MM.1S (cell line): ENCODE data around the gene UNC5C.

Experiments
- DNase-seq: peaks from one replicate; pipeline ENCODE4 v3.0.0-alpha.2; 2015
- H2AFZ ChIP-seq: fragments of 300-600 bp; sonication (generic); 2 replicates; pipeline ENCODE4 v1.6.0; 2016; ENCODE audit warnings: antibody characterized with exemption, low read length
- H3F3A ChIP-seq: fragments of 300-600 bp; sonication (generic); 2 replicates; pipeline ENCODE4 v1.6.1; 2016; ENCODE audit warnings: mild to moderate bottlenecking, antibody characterized with exemption, low read length, moderate library complexity, mixed read lengths; ENCODE audit not compliant: insufficient read depth
- H3K27ac ChIP-seq: fragments of 300-600 bp; sonication (generic); 2 replicates; pipeline ENCODE4 v1.5.1; 2016; ENCODE audit warnings: mild to moderate bottlenecking, low read length
- H3K27me3 ChIP-seq: fragments of 300-600 bp; sonication (generic); replicated peaks from 2 replicates; pipeline ENCODE4 v1.6.0; 2016; ENCODE audit warnings: low read length; ENCODE audit not compliant: insufficient read depth
- H3K36me3 ChIP-seq: fragments of 300-600 bp; sonication (generic); replicated peaks from 2 replicates; pipeline ENCODE4 v1.6.1; 2016; ENCODE audit warnings: mild to moderate bottlenecking, low read length, mixed read lengths; ENCODE audit not compliant: insufficient read depth
- H3K4me1 ChIP-seq: fragments of 300-600 bp; sonication (generic); 2 replicates; pipeline ENCODE4 v1.6.1; 2016; ENCODE audit warnings: low read length, mixed read lengths
- H3K4me2 ChIP-seq: fragments of 300-600 bp; sonication (generic); 2 replicates; pipeline ENCODE4 v1.6.0; 2016; ENCODE audit warnings: low read depth, low read length
- H3K4me3 ChIP-seq: fragments of 300-600 bp; sonication (generic); 2 replicates; pipeline ENCODE4 v1.5.1; 2016; ENCODE audit warnings: low read length, mixed read lengths
- H3K79me2 ChIP-seq: fragments of 300-600 bp; sonication (generic); 2 replicates; pipeline ENCODE4 v1.6.1; 2016; ENCODE audit warnings: mixed run types, low read length, mixed read lengths
- H3K9ac ChIP-seq: fragments of 300-600 bp; sonication (generic); 2 replicates; pipeline ENCODE4 v1.6.1; 2016; ENCODE audit warnings: low read length, mixed read lengths
- H3K9me2 ChIP-seq: fragments of 300-600 bp; sonication (generic); replicated peaks from 2 replicates; pipeline ENCODE4 v1.6.1; 2016; ENCODE audit warnings: mild to moderate bottlenecking, low read length, mixed read lengths; ENCODE audit not compliant: insufficient read depth
- H3K9me3 ChIP-seq: fragments of 300-600 bp; sonication (generic); replicated peaks from 2 replicates; pipeline ENCODE4 v1.6.1; 2016; ENCODE audit warnings: mild to moderate bottlenecking, low read length, mixed read lengths; ENCODE audit not compliant: insufficient read depth
- H4K20me1 ChIP-seq: fragments of 300-600 bp; sonication (generic); 2 replicates; pipeline ENCODE4 v1.6.1; 2016; ENCODE audit warnings: mild to moderate bottlenecking, low read length, moderate library complexity, mixed read lengths; ENCODE audit not compliant: insufficient read depth
- CTCF ChIP-seq: fragments of 300-600 bp; sonication (generic); IDR thresholded peaks from 2 replicates; pipeline ENCODE4 v1.5.1; 2016; ENCODE audit warnings: antibody characterized with exemption, low read length, mixed read lengths
- EZH2 ChIP-seq: fragments of 300-600 bp; sonication (generic); optimal IDR thresholded peaks from 2 replicates; pipeline ENCODE3; 2017; ENCODE audit warnings: low read depth, mild to moderate bottlenecking, antibody characterized with exemption, low read length, mixed read lengths
- EZH2phosphoT487 ChIP-seq: fragments of 300-600 bp; sonication (generic); IDR thresholded peaks from 2 replicates; pipeline ENCODE4 v1.6.1; 2018; ENCODE audit warnings: antibody characterized with exemption, low read length

Gene UNC5C

DNA sequence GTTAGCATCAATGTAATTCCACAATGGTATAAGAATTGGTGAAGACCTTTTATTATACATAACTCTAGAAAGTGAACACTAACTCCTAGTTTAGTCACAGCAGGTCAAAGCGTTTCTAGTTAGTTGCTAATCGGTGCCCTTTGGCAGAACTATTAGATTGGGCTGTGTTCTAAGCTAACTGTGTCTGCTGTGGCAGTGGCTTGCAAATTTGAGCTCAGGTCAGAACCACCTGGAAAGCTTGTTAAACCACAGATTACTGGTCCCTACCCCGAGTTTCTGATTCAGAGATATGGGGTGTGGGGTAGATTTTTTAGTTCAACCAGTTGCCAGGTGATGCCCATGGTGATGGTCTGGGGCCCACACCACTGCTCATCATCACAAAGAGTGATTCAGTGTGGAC, 332.1 kb downstream of the UNC5C start:
- H3K27ac ChIP-seq = no peak overlapping the region
- no peak overlapping the region for H3K4me2 ChIP-seq
- H3K9me3 ChIP-seq = no peaks in the 10 kb centered on the region
- no peak for DNase-seq
- H3K9me2 ChIP-seq = no peaks in the 10 kb centered on the region
- no peak overlapping the region for H3K9ac ChIP-seq
- H3K79me2 ChIP-seq = no peaks in the 10 kb centered on the region
- no peaks in the 10 kb centered on the region for H4K20me1 ChIP-seq
- H3K4me1 ChIP-seq = no peaks in the 10 kb centered on the region
- no peak overlapping the region for H2AFZ ChIP-seq
- TF ChIP-seq EZH2phosphoT487 (no peak), EZH2 (no peak), CTCF (no peak)
- H3F3A ChIP-seq = no peaks in the 10 kb centered on the region
- no peaks in the 10 kb centered on the region for H3K36me3 ChIP-seq
- H3K27me3 ChIP-seq = no peaks in the 10 kb centered on the region
- no peak overlapping the region for H3K4me3 ChIP-seq

DNA sequence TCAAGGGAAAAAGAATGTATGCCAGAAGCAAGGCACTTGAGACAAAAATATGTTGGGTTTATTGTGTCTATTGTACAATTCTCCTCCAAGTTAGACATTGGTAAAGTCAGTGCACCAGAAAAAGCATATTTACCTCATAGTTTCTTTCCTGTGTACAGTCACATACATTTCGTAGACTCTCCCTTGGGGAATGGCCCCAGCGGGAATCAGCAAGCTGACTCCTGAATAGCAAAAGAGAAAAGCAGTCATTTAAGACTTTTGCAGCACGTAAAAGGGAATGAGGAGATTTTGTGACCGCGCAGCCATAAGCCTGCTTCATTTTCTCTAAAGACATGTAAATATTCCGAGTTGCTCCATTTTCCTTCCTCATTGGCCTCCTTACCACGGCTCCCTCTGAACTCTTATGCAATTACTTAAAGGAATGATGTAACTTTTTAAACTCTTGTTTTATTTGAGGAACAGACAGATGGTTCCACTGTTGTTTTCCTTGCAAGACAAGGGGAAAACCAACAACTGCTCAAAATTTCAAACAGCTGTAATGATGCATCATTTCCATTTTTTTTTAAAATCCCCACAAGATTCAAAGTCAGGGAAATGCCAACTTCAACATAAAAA, 332.7 kb downstream of the UNC5C start:
- Histone ChIP-seq H3K4me2 (no peak overlapping the region), H3K36me3 (no peaks in the 10 kb centered on the region), H4K20me1 (no peaks in the 10 kb centered on the region), H3K4me3 (no peak overlapping the region), H3K79me2 (no peaks in the 10 kb centered on the region), H3K27ac (no peak overlapping the region), H3F3A (no peaks in the 10 kb centered on the region), H2AFZ (no peak overlapping the region), H3K4me1 (no peaks in the 10 kb centered on the region), H3K9me3 (no peaks in the 10 kb centered on the region), H3K27me3 (no peaks in the 10 kb centered on the region), H3K9ac (no peak overlapping the region), H3K9me2 (no peaks in the 10 kb centered on the region)
- DNase-seq = no peak
- TF ChIP-seq EZH2 (no peak), EZH2phosphoT487 (no peak), CTCF (no peak)

- H3K27ac ChIP-seq = no peak overlapping the region
- DNase-seq = no peak
These were observed 333.7 kb downstream of the UNC5C start for GRCh38 chr4:95215043-95215442.

More at GRCh38 chr4:95215043-95215442, 333.7 kb downstream of the UNC5C start:
- no peaks in the 10 kb centered on the region for H3K4me1 ChIP-seq
- H2AFZ ChIP-seq = no peak overlapping the region
- H3K9me2 ChIP-seq = no peaks in the 10 kb centered on the region
- no peak overlapping the region for H3K9ac ChIP-seq
- TF ChIP-seq CTCF (no peak), EZH2phosphoT487 (no peak), EZH2 (no peak)
- H3K36me3 ChIP-seq = no peaks in the 10 kb centered on the region
- H4K20me1 ChIP-seq = no peaks in the 10 kb centered on the region
- H3K4me3 ChIP-seq = no peak overlapping the region
- no peaks in the 10 kb centered on the region for H3K9me3 ChIP-seq
- no peaks in the 10 kb centered on the region for H3F3A ChIP-seq
- H3K4me2 ChIP-seq = no peak overlapping the region
- H3K79me2 ChIP-seq = no peaks in the 10 kb centered on the region
- no peaks in the 10 kb centered on the region for H3K27me3 ChIP-seq
